ENCODE results near the gene PGAP6.
"Not testable (repeated sequence)": the region's sequence is repeated elsewhere in the genome, so short reads cannot be mapped to it uniquely, and the experiment has no call there.

Gene PGAP6

GRCh38 chr16:369275-369865 is 12.4 kb downstream of the PGAP6 start:
- Histone ChIP-seq H3K4me3 (peak overlapping the region; percentile 62), H3K4me1 (peaks cover 79% of the 10 kb centered on the region), H3K4me2 (peak overlapping the region; percentile 95), H3K9me3 (no peaks in the 10 kb centered on the region), H3K9ac (peak overlapping the region; percentile 75), H4K20me1 (peaks cover 40% of the 10 kb centered on the region), H3K27ac (no peak overlapping the region), H3K27me3 (no peaks in the 10 kb centered on the region), H3K36me3 (peaks cover 58% of the 10 kb centered on the region)
- no peak for TF ChIP-seq Cebpa-rat (IDR thresholded peaks at IDR 0.05)

- no peak for TF ChIP-seq Cebpa-rat (IDR thresholded peaks at IDR 0.05)
- Histone ChIP-seq H3K9me3 (no peaks in the 10 kb centered on the region), H3K4me2 (peak overlapping the region; percentile 95), H3K27ac (no peak overlapping the region), H4K20me1 (peaks cover 40% of the 10 kb centered on the region), H3K27me3 (no peaks in the 10 kb centered on the region), H3K9ac (no peak overlapping the region), H3K36me3 (peaks cover 50% of the 10 kb centered on the region), H3K4me3 (no peak overlapping the region), H3K4me1 (peaks cover 84% of the 10 kb centered on the region)
These were observed 13.2 kb downstream of the PGAP6 start for GRCh38 chr16:368388-369158.

GRCh38 chr16:367333-367903 is 14.4 kb downstream of the PGAP6 start:
- Histone ChIP-seq H3K4me2 (peak overlapping the region; percentile 86), H3K27me3 (no peaks in the 10 kb centered on the region), H3K4me1 (peaks cover 86% of the 10 kb centered on the region), H3K9me3 (no peaks in the 10 kb centered on the region), H4K20me1 (peaks cover 34% of the 10 kb centered on the region), H3K27ac (peak overlapping the region; percentile 18; the same call in 1 of the 2 replicates), H3K9ac (0 out of 2 replicates have a peak overlapping the region, but pooled peaks have one; percentile 32), H3K4me3 (no peak overlapping the region), H3K36me3 (peaks cover 38% of the 10 kb centered on the region)
- no peak for TF ChIP-seq Cebpa-rat (IDR thresholded peaks at IDR 0.05)

- H3K4me2 ChIP-seq: peak overlapping the region; percentile 86
- peak overlapping the region; percentile 26; the same call in 1 of the 2 replicates for H3K9ac ChIP-seq
- peaks cover 26% of the 10 kb centered on the region for H4K20me1 ChIP-seq
- TF ChIP-seq Cebpa-rat (IDR thresholded peaks at IDR 0.05): no peak
- no peak overlapping the region for H3K4me3 ChIP-seq
- no peaks in the 10 kb centered on the region for H3K27me3 ChIP-seq
- H3K9me3 ChIP-seq: no peaks in the 10 kb centered on the region
- peaks cover 86% of the 10 kb centered on the region for H3K4me1 ChIP-seq
- H3K27ac ChIP-seq: peak overlapping the region; percentile 63
- H3K36me3 ChIP-seq: peaks cover 34% of the 10 kb centered on the region
These were observed 15.3 kb downstream of the PGAP6 start for GRCh38 chr16:366476-366875.

GRCh38 chr16:364595-365491 is 16.9 kb downstream of the PGAP6 start:
- Histone ChIP-seq H3K9ac (no peak overlapping the region), H3K27ac (no peak overlapping the region), H3K4me3 (no peak overlapping the region), H4K20me1 (peaks cover 25% of the 10 kb centered on the region), H3K27me3 (no peaks in the 10 kb centered on the region), H3K9me3 (no peaks in the 10 kb centered on the region), H3K4me2 (peak overlapping the region; percentile 86; the same call in 1 of the 2 replicates), H3K36me3 (peaks cover 34% of the 10 kb centered on the region), H3K4me1 (peaks cover 76% of the 10 kb centered on the region)
- no peak for TF ChIP-seq Cebpa-rat (IDR thresholded peaks at IDR 0.05)

GRCh38 chr16:363766-364490 is 17.9 kb downstream of the PGAP6 start:
- Histone ChIP-seq H3K4me2 (peak overlapping the region; percentile 86), H3K4me3 (no peak overlapping the region), H3K27me3 (no peaks in the 10 kb centered on the region), H4K20me1 (peaks cover 16% of the 10 kb centered on the region), H3K27ac (no peak overlapping the region), H3K9me3 (no peaks in the 10 kb centered on the region), H3K9ac (no peak overlapping the region), H3K36me3 (peaks cover 28% of the 10 kb centered on the region), H3K4me1 (peaks cover 67% of the 10 kb centered on the region)
- TF ChIP-seq Cebpa-rat (IDR thresholded peaks at IDR 0.05): no peak

- Histone ChIP-seq H3K36me3 (peaks cover 21% of the 10 kb centered on the region), H3K27me3 (no peaks in the 10 kb centered on the region), H3K9ac (no peak overlapping the region), H3K27ac (no peak overlapping the region), H3K4me2 (peak overlapping the region; percentile 67), H4K20me1 (peaks cover 9% of the 10 kb centered on the region), H3K4me3 (no peak overlapping the region), H3K4me1 (peaks cover 62% of the 10 kb centered on the region), H3K9me3 (no peaks in the 10 kb centered on the region)
- TF ChIP-seq Cebpa-rat (IDR thresholded peaks at IDR 0.05): no peak
These were observed 18.5 kb downstream of the PGAP6 start for GRCh38 chr16:363110-363765.

- H4K20me1 ChIP-seq, H3K9ac ChIP-seq, H3K27me3 ChIP-seq, H3K9me3 ChIP-seq, H3K4me3 ChIP-seq, H3K27ac ChIP-seq: not testable (repeated sequence)
- Histone ChIP-seq H3K4me2 (peak overlapping the region; percentile 67), H3K36me3 (peaks cover 15% of the 10 kb centered on the region), H3K4me1 (peaks cover 61% of the 10 kb centered on the region)
These were observed 19.1 kb downstream of the PGAP6 start for GRCh38 chr16:362702-362999.

All from BLaER1 (cell line).